Measurements from ENCODE around the gene FAP.
A peak's percentile ranks its signal among the peaks of the same experiment; 100 is the strongest.

The FAP gene

GRCh38 chr2:162184821-162185450 lies 58.3 kb downstream of the FAP start:
- no peak for DNase-seq (ENCODE audit: low spot score)

GRCh38 chr2:162184359-162184758 lies 58.9 kb downstream of the FAP start:
- no peak for DNase-seq (ENCODE audit: low spot score)

- no peak for DNase-seq (ENCODE audit: low spot score)
Observed at GRCh38 chr2:162182395-162182794, 60.9 kb downstream of the FAP start.

- no peak for DNase-seq (ENCODE audit: low spot score)
Observed at GRCh38 chr2:162177301-162177700, 65.9 kb downstream of the FAP start.

- DNase-seq (ENCODE audit: low spot score) = no peak
Observed at GRCh38 chr2:162175714-162176113, 67.5 kb downstream of the FAP start.

GRCh38 chr2:162174746-162175145 lies 68.5 kb downstream of the FAP start:
- DNase-seq (ENCODE audit: low spot score) = no peak

- no peak for DNase-seq (ENCODE audit: low spot score)
Observed at GRCh38 chr2:162172802-162173370, 70.4 kb downstream of the FAP start.

GRCh38 chr2:162166745-162167144 lies 76.5 kb downstream of the FAP start:
- no peak for DNase-seq (ENCODE audit: low spot score)

- DNase-seq (ENCODE audit: low spot score) = no peak
Observed at GRCh38 chr2:162166174-162166573, 77.1 kb downstream of the FAP start.

- DNase-seq (ENCODE audit: low spot score) = no peak
Observed at GRCh38 chr2:162164802-162165201, 78.4 kb downstream of the FAP start.

GRCh38 chr2:162159446-162159845 lies 83.8 kb downstream of the FAP start:
- DNase-seq (ENCODE audit: low spot score) = no peak

- no peak for DNase-seq (ENCODE audit: low spot score)
Observed at GRCh38 chr2:162156149-162156548, 87.1 kb downstream of the FAP start.

GRCh38 chr2:162155093-162155492 lies 88.2 kb downstream of the FAP start:
- no peak for DNase-seq (ENCODE audit: low spot score)

GRCh38 chr2:162153608-162154224 lies 89.5 kb downstream of the FAP start:
- DNase-seq (ENCODE audit: low spot score) = peak; percentile 59

GRCh38 chr2:162152147-162152546 lies 91.1 kb downstream of the FAP start, which contains the start of gene GCG:
GCG (minus strand) TSS chr2:162152247; CDS start chr2:162149178, 3,069 bp downstream.
- DNase-seq (ENCODE audit: low spot score) = no peak

GRCh38 chr2:162149940-162150339 lies 93.3 kb downstream of the FAP start:
- no peak for DNase-seq (ENCODE audit: low spot score)

- DNase-seq (ENCODE audit: low spot score) = no peak
Observed at GRCh38 chr2:162149466-162149865, 93.8 kb downstream of the FAP start.

GRCh38 chr2:162148956-162149355 lies 94.3 kb downstream of the FAP start:
- DNase-seq (ENCODE audit: low spot score) = no peak

- DNase-seq (ENCODE audit: low spot score) = no peak
Observed at GRCh38 chr2:162143969-162144368, 99.3 kb downstream of the FAP start.

GRCh38 chr2:162138310-162138709 lies 104.9 kb downstream of the FAP start:
- no peak for DNase-seq (ENCODE audit: low spot score)

GRCh38 chr2:162127422-162127821 lies 115.8 kb downstream of the FAP start:
- DNase-seq (ENCODE audit: low spot score) = no peak

- no peak for DNase-seq (ENCODE audit: low spot score)
Observed at GRCh38 chr2:162126527-162126926, 116.7 kb downstream of the FAP start.

GRCh38 chr2:162126111-162126519 lies 117.1 kb downstream of the FAP start:
- DNase-seq (ENCODE audit: low spot score) = no peak

GRCh38 chr2:162125138-162125537 lies 118.1 kb downstream of the FAP start:
- no peak for DNase-seq (ENCODE audit: low spot score)
